ENCODE measurements around the gene PPP1R12A. TPM values are rescaled to one million over a fixed set of nuclear protein-coding genes. Genes with fewer than 3 reads are reported as not detected.

Gene PPP1R12A
- polyA plus RNA-seq (2011; rRNA removed), result 72.1 and 107 TPM in 2 replicates
- polyA minus RNA-seq (2011; rRNA and poly(A)+ RNA removed), result 130 and 217 TPM in 2 replicates

DNA sequence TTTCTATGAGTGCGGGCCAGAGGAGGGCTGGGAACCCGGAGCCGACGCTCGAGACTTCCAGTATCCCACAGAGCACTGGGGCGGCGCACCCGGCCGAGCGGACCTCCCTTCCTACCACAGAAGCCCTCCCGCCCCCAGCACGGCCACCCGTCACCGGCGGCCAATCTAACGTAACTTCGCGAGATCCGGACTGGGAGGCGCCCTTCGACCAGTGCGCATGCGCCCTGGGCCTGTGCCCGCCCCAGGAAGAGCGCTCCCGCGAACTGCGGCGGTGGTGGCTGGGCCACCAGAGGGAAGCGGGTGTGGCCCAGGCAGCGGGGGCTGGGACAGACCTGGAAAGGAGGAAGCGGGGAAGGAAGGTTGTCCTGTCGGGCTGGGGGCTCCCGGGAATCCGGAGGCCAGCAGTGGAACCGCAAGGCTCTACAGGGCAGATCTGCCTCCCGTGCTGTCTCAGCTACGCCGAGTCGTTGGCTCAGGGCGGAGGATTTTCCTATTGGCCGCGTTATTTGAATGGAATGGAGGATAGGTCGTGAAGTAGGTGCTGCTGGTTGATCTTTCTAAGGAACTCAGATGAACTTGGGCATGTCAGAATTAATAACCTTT, at the start of gene PPP1R12A:
PPP1R12A (minus strand) TSS at position 77 of the 603 bp plus-strand sequence. CDS start 166 bp downstream, outside the sequence.
- peak within 1 kb of the TSS; percentile 92 for H3K27ac ChIP-seq (ENCODE audit: low read depth, low read length)
- no peaks in the 10 kb centered on the region for H3K27me3 ChIP-seq (ENCODE audit: control insufficient read depth, insufficient read depth, low read length)
- TF ChIP-seq, protein P1, sequence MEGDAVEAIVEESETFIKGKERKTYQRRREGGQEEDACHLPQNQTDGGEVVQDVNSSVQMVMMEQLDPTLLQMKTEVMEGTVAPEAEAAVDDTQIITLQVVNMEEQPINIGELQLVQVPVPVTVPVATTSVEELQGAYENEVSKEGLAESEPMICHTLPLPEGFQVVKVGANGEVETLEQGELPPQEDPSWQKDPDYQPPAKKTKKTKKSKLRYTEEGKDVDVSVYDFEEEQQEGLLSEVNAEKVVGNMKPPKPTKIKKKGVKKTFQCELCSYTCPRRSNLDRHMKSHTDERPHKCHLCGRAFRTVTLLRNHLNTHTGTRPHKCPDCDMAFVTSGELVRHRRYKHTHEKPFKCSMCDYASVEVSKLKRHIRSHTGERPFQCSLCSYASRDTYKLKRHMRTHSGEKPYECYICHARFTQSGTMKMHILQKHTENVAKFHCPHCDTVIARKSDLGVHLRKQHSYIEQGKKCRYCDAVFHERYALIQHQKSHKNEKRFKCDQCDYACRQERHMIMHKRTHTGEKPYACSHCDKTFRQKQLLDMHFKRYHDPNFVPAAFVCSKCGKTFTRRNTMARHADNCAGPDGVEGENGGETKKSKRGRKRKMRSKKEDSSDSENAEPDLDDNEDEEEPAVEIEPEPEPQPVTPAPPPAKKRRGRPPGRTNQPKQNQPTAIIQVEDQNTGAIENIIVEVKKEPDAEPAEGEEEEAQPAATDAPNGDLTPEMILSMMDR (IDR thresholded peaks at IDR 0.05; ENCODE audit: low read depth, low read length), result no peak; the same call in 1 of the 2 replicates
- no peaks in the 10 kb centered on the region for H3K9me3 ChIP-seq (ENCODE audit: control insufficient read depth, insufficient read depth, low read length)
- ChIA-PET CTCF (interaction anchor here (1.5 kb wide), 1 partner anchor 260 kb away, joined by 4 read pairs; no protein-coding TSS in a partner anchor), POLR2A (interaction anchor here (1.6 kb wide), 1 partner anchor 252 kb away, joined by 3 read pairs; no protein-coding TSS in a partner anchor)
- DNase-seq (ENCODE audit: low read depth, low spot score), result peak; percentile 97
- H3K4me3 ChIP-seq (ENCODE audit: low read depth, low read length), result peak within 1 kb of the TSS; percentile 90

DNA sequence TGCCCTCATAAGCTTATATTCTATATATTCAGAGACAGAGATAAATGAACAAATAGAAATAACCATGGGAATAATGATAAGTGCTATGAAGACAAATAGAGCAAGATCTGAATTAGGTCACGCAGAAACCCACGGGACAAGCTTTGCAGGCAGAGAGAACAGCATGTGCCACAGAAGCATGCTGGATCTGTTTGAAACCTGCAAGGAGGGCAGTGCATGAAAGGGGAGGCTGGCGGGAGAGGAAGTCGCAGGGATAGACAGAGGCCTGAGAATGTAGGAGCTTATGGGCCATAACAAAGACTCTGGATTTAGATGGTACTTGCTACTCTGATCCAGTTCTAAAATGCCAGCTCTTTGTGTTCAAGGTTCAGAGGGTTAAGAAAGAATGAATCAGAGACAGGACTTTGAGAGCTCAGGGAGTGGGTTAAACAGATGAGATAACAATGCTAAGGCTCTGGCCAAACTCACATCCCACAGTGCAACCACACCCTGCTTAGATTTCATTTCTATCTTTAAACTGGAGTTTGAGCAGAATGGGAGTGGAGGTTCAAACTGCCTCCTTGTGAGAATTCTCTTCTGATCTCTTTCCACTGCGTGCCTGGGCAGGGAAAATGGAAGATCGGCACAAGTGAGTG, 49.2 kb upstream of the PPP1R12A start:
- no peak overlapping the region for H3K4me3 ChIP-seq (ENCODE audit: low read depth, low read length)
- no peak overlapping the region for H3K27ac ChIP-seq (ENCODE audit: low read depth, low read length)
- ChIA-PET CTCF (no interaction called here), POLR2A (no interaction called here)
- no peaks in the 10 kb centered on the region for H3K27me3 ChIP-seq (ENCODE audit: control insufficient read depth, insufficient read depth, low read length)
- DNase-seq (ENCODE audit: low read depth, low spot score), result no peak
- H3K9me3 ChIP-seq (ENCODE audit: control insufficient read depth, insufficient read depth, low read length), result no peaks in the 10 kb centered on the region
- TF ChIP-seq, protein P1 (IDR thresholded peaks at IDR 0.05; ENCODE audit: low read depth, low read length), result no peak

DNA sequence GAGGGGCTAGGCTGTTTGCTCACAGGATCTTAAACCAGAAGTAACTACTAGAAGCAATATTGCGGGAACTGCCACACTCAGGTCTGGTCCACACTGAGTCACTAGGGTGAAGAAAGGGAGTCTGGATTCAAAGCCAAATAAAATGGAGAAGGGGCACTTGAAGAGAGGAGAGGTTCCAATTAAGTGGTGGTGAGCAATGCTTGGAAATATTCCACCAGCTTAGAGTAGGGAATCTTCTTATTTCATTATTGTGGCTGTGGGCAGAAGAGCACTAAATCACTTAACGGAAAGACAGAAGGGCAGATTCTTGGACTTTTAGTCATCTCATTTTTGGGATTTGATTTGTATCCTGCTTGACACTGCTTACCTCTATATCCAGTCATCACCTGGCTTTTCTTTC, 48.6 kb upstream of the PPP1R12A start:
- Histone ChIP-seq H3K9me3 (ENCODE audit: control insufficient read depth, insufficient read depth, low read length) (no peaks in the 10 kb centered on the region), H3K4me3 (ENCODE audit: low read depth, low read length) (no peak overlapping the region), H3K27ac (ENCODE audit: low read depth, low read length) (peak overlapping the region; percentile 22), H3K27me3 (ENCODE audit: control insufficient read depth, insufficient read depth, low read length) (no peaks in the 10 kb centered on the region)
- DNase-seq (ENCODE audit: low read depth, low spot score), result peak; percentile 16
- TF ChIP-seq, protein P1 (IDR thresholded peaks at IDR 0.05; ENCODE audit: low read depth, low read length), result no peak
- POLR2A ChIA-PET, result no interaction called here
- CTCF ChIA-PET, result interaction anchor here (0.7 kb wide), 1 partner anchor 540 kb away, joined by 3 read pairs; no protein-coding TSS in a partner anchor

DNA sequence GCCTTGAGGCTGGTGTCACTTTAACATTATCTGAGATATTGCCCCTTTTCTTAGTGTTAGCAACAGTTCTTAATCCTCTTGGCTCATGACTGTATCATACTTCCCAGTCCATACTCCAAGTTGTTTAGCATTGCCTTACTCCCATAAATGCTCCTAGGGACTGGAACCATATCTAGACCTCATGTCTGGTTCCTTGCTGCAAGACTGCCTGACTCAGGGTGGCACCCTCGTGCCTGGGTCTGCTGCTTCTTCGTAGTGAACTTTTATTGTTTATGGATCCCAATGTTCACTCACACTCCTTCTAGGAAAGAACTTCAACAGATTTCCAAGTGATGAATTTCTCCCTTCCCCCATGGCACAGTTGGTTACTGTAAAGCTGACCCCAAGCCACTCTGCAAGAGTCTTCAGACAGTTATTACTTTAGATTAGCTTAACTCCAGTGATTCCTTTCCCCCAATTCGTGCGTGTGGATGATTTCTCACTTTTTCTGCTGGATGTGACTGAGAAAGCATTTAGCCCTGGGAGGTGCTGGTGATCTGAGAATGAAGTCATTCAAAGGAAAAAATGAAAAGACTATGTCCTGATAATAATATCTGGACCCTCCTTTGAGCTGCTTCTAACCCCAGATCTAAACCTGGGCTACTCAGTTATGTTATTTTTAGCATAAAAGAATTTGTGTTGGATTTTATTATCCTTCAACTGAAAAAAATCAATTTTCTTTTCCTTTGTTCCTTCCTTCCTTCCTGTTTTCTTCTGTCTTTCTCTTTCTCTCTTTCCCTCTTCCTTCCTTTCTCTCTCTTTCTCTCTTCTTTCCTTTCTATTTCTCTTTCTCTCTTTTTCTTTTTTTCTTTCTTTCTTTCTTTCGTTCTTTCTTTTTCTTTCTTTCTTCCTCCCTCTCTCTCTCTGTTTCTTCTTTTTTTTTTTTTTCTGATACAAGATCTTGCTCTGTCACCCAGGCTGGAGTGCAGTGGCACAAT, 47.5 kb upstream of the PPP1R12A start:
- no peaks in the 10 kb centered on the region for H3K9me3 ChIP-seq (ENCODE audit: control insufficient read depth, insufficient read depth, low read length)
- POLR2A ChIA-PET, result no interaction called here
- H3K27me3 ChIP-seq (ENCODE audit: control insufficient read depth, insufficient read depth, low read length), result no peaks in the 10 kb centered on the region
- DNase-seq (ENCODE audit: low read depth, low spot score), result no peak
- CTCF ChIA-PET, result interaction anchor here (0.7 kb wide), 1 partner anchor 539 kb away, joined by 3 read pairs; no protein-coding TSS in a partner anchor
- no peak overlapping the region for H3K27ac ChIP-seq (ENCODE audit: low read depth, low read length)
- no peak overlapping the region for H3K4me3 ChIP-seq (ENCODE audit: low read depth, low read length)
- TF ChIP-seq, protein P1 (IDR thresholded peaks at IDR 0.05; ENCODE audit: low read depth, low read length), result no peak

Measured in AG04450 (cell line).